ENCODE results near the gene ANKRD6. TPM values are rescaled to one million over a fixed set of nuclear protein-coding genes. Genes with fewer than 3 reads are reported as not detected.

The ANKRD6 gene
- total and polyA plus RNA-seq, 8 donors: 6.3 to 14.7 (median 9.6) TPM

- no peak for FAIRE-seq
- H3K4me3 ChIP-seq: no peak overlapping the region
- DNase-seq: no peak
- TF ChIP-seq CTCF (IDR thresholded peaks at IDR 0.05): no peak
- peaks cover 6 to 19% (median 10%) of the 10 kb centered on the region in 3 donors for H3K4me1 ChIP-seq
- H3K36me3 ChIP-seq: no peaks in the 10 kb centered on the region
- WGBS, 2 donors: 89 to 95% methylated on average over 2 of the region's 2 CpGs
- intact Hi-C loops (cut with DNase I): no loop called here
- H3K27me3 ChIP-seq: no peaks in the 10 kb centered on the region
- no peak for ATAC-seq
- no peaks in the 10 kb centered on the region for H3K9me3 ChIP-seq
- no peak overlapping the region for H3K27ac ChIP-seq
Measured at GRCh38 chr6:89479897-89480296, 46.9 kb downstream of the ANKRD6 start.

- no peak for TF ChIP-seq CTCF (IDR thresholded peaks at IDR 0.05)
- no peaks in the 10 kb centered on the region for H3K9me3 ChIP-seq
- peaks cover 6 to 10% (median 8%) of the 10 kb centered on the region in 3 donors for H3K4me1 ChIP-seq
- intact Hi-C loops (cut with DNase I): no loop called here
- no peaks in the 10 kb centered on the region for H3K27me3 ChIP-seq
- FAIRE-seq: no peak
- 80 to 91% methylated on average over 1 of the region's 1 CpG for WGBS, 2 donors
- no peak for ATAC-seq
- no peak overlapping the region for H3K4me3 ChIP-seq
- DNase-seq: no peak
- H3K36me3 ChIP-seq: no peaks in the 10 kb centered on the region
- H3K27ac ChIP-seq: no peak overlapping the region
Measured at GRCh38 chr6:89481695-89482094, 48.7 kb downstream of the ANKRD6 start.

GRCh38 chr6:89482126-89482525, 49.2 kb downstream of the ANKRD6 start:
- Histone ChIP-seq H3K36me3 (no peaks in the 10 kb centered on the region), H3K4me3 (no peak overlapping the region), H3K4me1 (peaks cover 6 to 10% (median 8%) of the 10 kb centered on the region in 3 donors), H3K27ac (no peak overlapping the region), H3K27me3 (no peaks in the 10 kb centered on the region), H3K9me3 (no peaks in the 10 kb centered on the region)
- no peak for TF ChIP-seq CTCF (IDR thresholded peaks at IDR 0.05)
- FAIRE-seq: no peak
- intact Hi-C loops (cut with DNase I): no loop called here
- WGBS, 2 donors: 82 to 100% methylated on average over 1 of the region's 1 CpG
- DNase-seq: no peak
- ATAC-seq: peak in 1 of 4 donors; percentile 18

- peak; percentile 61 to 93 (median 82) for ATAC-seq
- peaks cover 6 to 10% (median 8%) of the 10 kb centered on the region in 3 donors for H3K4me1 ChIP-seq
- peak in 3 of 6 donors; percentile 11 to 30 (median 19) for DNase-seq
- WGBS, 2 donors: 51 to 57% methylated on average over 7 of the region's 7 CpGs
- TF ChIP-seq CTCF (IDR thresholded peaks at IDR 0.05): no peak
- intact Hi-C loops (cut with DNase I): no loop called here
- H3K27ac ChIP-seq: no peak overlapping the region
- H3K36me3 ChIP-seq: no peaks in the 10 kb centered on the region
- H3K9me3 ChIP-seq: no peaks in the 10 kb centered on the region
- FAIRE-seq: no peak
- H3K4me3 ChIP-seq: no peak overlapping the region
- no peaks in the 10 kb centered on the region for H3K27me3 ChIP-seq
Measured at GRCh38 chr6:89483111-89483720, 50.3 kb downstream of the ANKRD6 start.

- H3K4me1 ChIP-seq: peaks cover 6 to 10% (median 8%) of the 10 kb centered on the region in 3 donors
- intact Hi-C loops (cut with DNase I): no loop called here
- 91 to 99% methylated on average over 3 of the region's 3 CpGs for WGBS, 2 donors
- no peak overlapping the region for H3K27ac ChIP-seq
- H3K4me3 ChIP-seq: no peak overlapping the region
- FAIRE-seq (no peak), ATAC-seq (no peak), DNase-seq (no peak)
- no peak for TF ChIP-seq CTCF (IDR thresholded peaks at IDR 0.05)
- no peaks in the 10 kb centered on the region for H3K9me3 ChIP-seq
- no peaks in the 10 kb centered on the region for H3K27me3 ChIP-seq
- no peaks in the 10 kb centered on the region for H3K36me3 ChIP-seq
Measured at GRCh38 chr6:89485320-89485719, 52.4 kb downstream of the ANKRD6 start.
